Suprapubic skin (tissue), 4 donors: Measurements from ENCODE around the gene SIRT5. TPM values are rescaled to one million over a fixed set of nuclear protein-coding genes. Genes with fewer than 3 reads are reported as not detected.

ENCODE experiments used
- DNase-seq, 2 donors: peaks; one replicate each; pipeline ENCODE4 v3.0.0-alpha.2; 2019; ENCODE audit warnings: low spot score in 2 of 2
- H3K27ac ChIP-seq: fragments of 200-600 bp; sonication (generic); one replicate; pipeline ENCODE4 v1.5.1; 2019
- H3K27me3 ChIP-seq: fragments of 200-600 bp; sonication (generic); one replicate; pipeline ENCODE4 v1.5.1; 2019
- H3K36me3 ChIP-seq: fragments of 200-600 bp; sonication (generic); one replicate; pipeline ENCODE4 v1.5.1; 2019
- H3K4me1 ChIP-seq: fragments of 200-600 bp; sonication (generic); one replicate; pipeline ENCODE4 v1.5.1; 2019
- H3K4me3 ChIP-seq: fragments of 200-600 bp; sonication (generic); one replicate; pipeline ENCODE4 v1.5.1; 2019; ENCODE audit warnings: mild to moderate bottlenecking
- H3K9me3 ChIP-seq: fragments of 200-600 bp; sonication (generic); one replicate; pipeline ENCODE4 v1.5.1; 2019
- CTCF ChIP-seq, 2 donors: fragments of 200-600 bp in 1 of 2; fragments of 450-650 bp in 1 of 2; sonication (generic) in 1 of 2; IDR thresholded peaks; one replicate each; pipeline ENCODE4 v1.5.1; 2016 to 2019; ENCODE audit warnings: antibody characterized with exemption in 2 of 2, mild to moderate bottlenecking in 1 of 2, moderate library complexity in 1 of 2
- EP300 ChIP-seq: sonication (generic); formaldehyde crosslinking; IDR thresholded peaks from one replicate; pipeline ENCODE4 v1.6.1; 2017; ENCODE audit warnings: antibody characterized with exemption
- POLR2A ChIP-seq, 2 donors: fragments of 450-650 bp; IDR thresholded peaks; one replicate each; pipeline ENCODE4 v1.6.1; 2017; ENCODE audit warnings: antibody characterized with exemption in 2 of 2, mild to moderate bottlenecking in 2 of 2, moderate library complexity in 2 of 2
- POLR2AphosphoS5 ChIP-seq, 3 donors: sonication (generic); formaldehyde crosslinking; IDR thresholded peaks; one replicate each; pipeline ENCODE4 v1.6.1; 2017; ENCODE audit warnings: antibody characterized with exemption in 3 of 3
- WGBS: methylation state at CpG from one replicate; pipeline ENCODE4 v1.1.5; 2018; 5-methylcytosine and 5-hydroxymethylcytosine counted together
- total RNA-seq, 4 donors: library from RNA; depleted of rRNA; stranded (reverse); fragments of >200 nt; gene quantifications; one replicate each; pipeline ENCODE4 v1.1.0, GENCODE V29; 2016

SIRT5 gene
- total RNA-seq, 4 donors from 2014 or later, result 5.7 to 17.8 (median 8.7) TPM

- peaks cover 3% of the 10 kb centered on the region for H3K4me1 ChIP-seq
- peaks cover 17% of the 10 kb centered on the region for H3K36me3 ChIP-seq
- no peak overlapping the region for H3K27ac ChIP-seq
- TF ChIP-seq EP300 (no peak), CTCF (IDR thresholded peaks at IDR 0.05) (no peak), POLR2AphosphoS5 (IDR thresholded peaks at IDR 0.05) (no peak), POLR2A (IDR thresholded peaks at IDR 0.05) (no peak)
- H3K9me3 ChIP-seq, result no peaks in the 10 kb centered on the region
- no peak overlapping the region for H3K4me3 ChIP-seq
- no peaks in the 10 kb centered on the region for H3K27me3 ChIP-seq
- no peak for DNase-seq
Observed at GRCh38 chr6:13654496-13654895, 80.1 kb downstream of the SIRT5 start.

GRCh38 chr6:13655700-13656099 lies 81.3 kb downstream of the SIRT5 start:
- DNase-seq, result no peak
- Histone ChIP-seq H3K36me3 (peaks cover 12% of the 10 kb centered on the region), H3K27me3 (no peaks in the 10 kb centered on the region), H3K27ac (no peak overlapping the region), H3K4me1 (peaks cover 9% of the 10 kb centered on the region), H3K4me3 (no peak overlapping the region), H3K9me3 (no peaks in the 10 kb centered on the region)
- TF ChIP-seq POLR2AphosphoS5 (IDR thresholded peaks at IDR 0.05) (no peak), CTCF (IDR thresholded peaks at IDR 0.05) (no peak), POLR2A (IDR thresholded peaks at IDR 0.05) (no peak), EP300 (no peak)
- WGBS, result 71% methylated on average over 1 of the region's 1 CpG

GRCh38 chr6:13660273-13660672 lies 85.9 kb downstream of the SIRT5 start:
- Histone ChIP-seq H3K27ac (no peak overlapping the region), H3K4me3 (no peak overlapping the region), H3K9me3 (no peaks in the 10 kb centered on the region), H3K27me3 (no peaks in the 10 kb centered on the region), H3K36me3 (no peaks in the 10 kb centered on the region), H3K4me1 (peaks cover 38% of the 10 kb centered on the region)
- WGBS, result 100% methylated on average over 1 of the region's 1 CpG
- DNase-seq, result no peak
- TF ChIP-seq CTCF (IDR thresholded peaks at IDR 0.05) (no peak), EP300 (no peak), POLR2A (IDR thresholded peaks at IDR 0.05) (no peak), POLR2AphosphoS5 (IDR thresholded peaks at IDR 0.05) (no peak)

DNA sequence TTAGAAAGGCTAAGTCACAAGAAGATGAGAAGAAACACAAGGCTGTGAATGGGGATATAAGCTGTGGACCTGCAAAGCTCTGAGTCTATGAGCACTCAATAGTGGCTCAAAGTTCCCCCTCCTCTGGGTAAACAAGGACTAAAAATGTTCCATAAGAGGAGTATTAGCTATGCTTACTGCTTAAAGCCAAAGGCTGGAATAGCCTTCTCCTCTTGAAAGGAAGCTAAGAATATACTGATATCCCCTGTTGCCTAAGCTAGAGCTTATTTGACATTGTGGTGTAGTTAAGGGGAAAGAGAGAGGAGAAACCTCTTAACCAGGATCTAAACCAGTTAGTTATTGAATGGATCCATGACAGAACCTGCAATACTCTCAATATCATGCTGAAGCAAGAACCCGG lies 86.5 kb downstream of the SIRT5 start:
- no peak for DNase-seq
- TF ChIP-seq POLR2AphosphoS5 (IDR thresholded peaks at IDR 0.05) (no peak), POLR2A (IDR thresholded peaks at IDR 0.05) (no peak), EP300 (no peak), CTCF (IDR thresholded peaks at IDR 0.05) (no peak)
- Histone ChIP-seq H3K27ac (no peak overlapping the region), H3K36me3 (no peaks in the 10 kb centered on the region), H3K4me3 (no peak overlapping the region), H3K27me3 (no peaks in the 10 kb centered on the region), H3K4me1 (peaks cover 44% of the 10 kb centered on the region), H3K9me3 (no peaks in the 10 kb centered on the region)
- WGBS, result 94% methylated on average over 1 of the region's 1 CpG

GRCh38 chr6:13661647-13662046 lies 87.2 kb downstream of the SIRT5 start:
- Histone ChIP-seq H3K27ac (no peak overlapping the region), H3K4me1 (peaks cover 46% of the 10 kb centered on the region), H3K36me3 (no peaks in the 10 kb centered on the region), H3K27me3 (no peaks in the 10 kb centered on the region), H3K9me3 (no peaks in the 10 kb centered on the region), H3K4me3 (no peak overlapping the region)
- WGBS, result 98% methylated on average over 2 of the region's 2 CpGs
- TF ChIP-seq POLR2AphosphoS5 (IDR thresholded peaks at IDR 0.05) (no peak), EP300 (no peak), POLR2A (IDR thresholded peaks at IDR 0.05) (no peak), CTCF (IDR thresholded peaks at IDR 0.05) (no peak)
- DNase-seq, result no peak
